Hindlimb muscle (tissue), 1 donor: ENCODE measurements around the gene SH3PXD2A. TPM values are rescaled to one million over a fixed set of nuclear protein-coding genes. Genes with fewer than 3 reads are reported as not detected.

ENCODE experiments used
- DNase-seq: peaks from one replicate; pipeline ENCODE4 v3.0.0-alpha.2; 2013
- polyA plus RNA-seq: library from polyadenylated mRNA; unstranded; fragments of 120-200 nt; gene quantifications from one replicate; pipeline ENCODE4 v1.2.1, GENCODE V29; 2013; ENCODE audit not compliant: insufficient read length

SH3PXD2A gene
- polyA plus RNA-seq, 1 donor: 81.1 TPM

- DNase-seq: no peak
Measured at GRCh38 chr10:103597003-103597402, 258.4 kb downstream of the SH3PXD2A start.

GRCh38 chr10:103595933-103596726 is 259.2 kb downstream of the SH3PXD2A start:
- no peak for DNase-seq

- no peak for DNase-seq
Measured at GRCh38 chr10:103593022-103593570, 262.3 kb downstream of the SH3PXD2A start.

GRCh38 chr10:103592186-103593021 is 263.0 kb downstream of the SH3PXD2A start:
- no peak for DNase-seq

- no peak for DNase-seq
Measured at GRCh38 chr10:103590744-103591291, 264.6 kb downstream of the SH3PXD2A start.

- DNase-seq: no peak
Measured at GRCh38 chr10:103590060-103590459, 265.3 kb downstream of the SH3PXD2A start.

- no peak for DNase-seq
Measured at GRCh38 chr10:103589074-103589630, 266.2 kb downstream of the SH3PXD2A start.

GRCh38 chr10:103587073-103587472 is 268.3 kb downstream of the SH3PXD2A start:
- no peak for DNase-seq

GRCh38 chr10:103585011-103585405 is 270.4 kb downstream of the SH3PXD2A start:
- DNase-seq: no peak

- DNase-seq: peak; percentile 89
Measured at GRCh38 chr10:103584216-103585010, 271.0 kb downstream of the SH3PXD2A start.

- DNase-seq: no peak
Measured at GRCh38 chr10:103583871-103584215, 271.5 kb downstream of the SH3PXD2A start.

- no peak for DNase-seq
Measured at GRCh38 chr10:103582331-103583123, 272.8 kb downstream of the SH3PXD2A start.

- DNase-seq: no peak
Measured at GRCh38 chr10:103581499-103581898, 273.9 kb downstream of the SH3PXD2A start.

GRCh38 chr10:103580430-103580829 is 274.9 kb downstream of the SH3PXD2A start:
- DNase-seq: no peak

GRCh38 chr10:103580011-103580410 is 275.4 kb downstream of the SH3PXD2A start:
- no peak for DNase-seq

GRCh38 chr10:103578782-103579382 is 276.5 kb downstream of the SH3PXD2A start:
- DNase-seq: no peak

- no peak for DNase-seq
Measured at GRCh38 chr10:103576862-103577261, 278.5 kb downstream of the SH3PXD2A start.

- DNase-seq: no peak
Measured at GRCh38 chr10:103576076-103576471, 279.3 kb downstream of the SH3PXD2A start.

GRCh38 chr10:103575416-103576075 is 279.8 kb downstream of the SH3PXD2A start:
- no peak for DNase-seq
